GM19099 (cell line): Measurements from ENCODE around the gene ABCF2.

Experiments
- POLR2A ChIP-seq: IDR thresholded peaks from 3 replicates; pipeline ENCODE4 v1.6.1; 2011; ENCODE audit warnings: low read depth; ENCODE audit not compliant: insufficient read length; ENCODE audit errors: extremely low read depth

Gene ABCF2

GRCh38 chr7:151228024-151228866 is 1.2 kb upstream of the ABCF2 start:
- TF ChIP-seq POLR2A = no peak

- TF ChIP-seq POLR2A = no peak
Observed at GRCh38 chr7:151226560-151226874, 488 bp downstream of the ABCF2 start.

- no peak for TF ChIP-seq POLR2A
Observed at GRCh38 chr7:151225948-151226510, 976 bp downstream of the ABCF2 start.

- TF ChIP-seq POLR2A = no peak
Observed at GRCh38 chr7:151223728-151224127, 3.3 kb downstream of the ABCF2 start.

GRCh38 chr7:151218170-151218569 is 8.8 kb downstream of the ABCF2 start:
- TF ChIP-seq POLR2A = no peak

- TF ChIP-seq POLR2A = no peak
Observed at GRCh38 chr7:151215396-151215795, 11.6 kb downstream of the ABCF2 start.

- TF ChIP-seq POLR2A = no peak
Observed at GRCh38 chr7:151213826-151214225, 13.2 kb downstream of the ABCF2 start.

GRCh38 chr7:151212626-151213025 is 14.4 kb downstream of the ABCF2 start:
- TF ChIP-seq POLR2A = no peak

GRCh38 chr7:151211155-151211772 is 15.7 kb downstream of the ABCF2 start:
- TF ChIP-seq POLR2A = no peak

- no peak for TF ChIP-seq POLR2A
Observed at GRCh38 chr7:151210087-151210854, 16.7 kb downstream of the ABCF2 start, which contains the start of gene H2BK1. H2BK1 (minus strand) TSS chr7:151210488; CDS start chr7:151210318, 170 bp downstream.

GRCh38 chr7:151209588-151209987 is 17.4 kb downstream of the ABCF2 start:
- no peak for TF ChIP-seq POLR2A

- TF ChIP-seq POLR2A = no peak
Observed at GRCh38 chr7:151208253-151208862, 18.6 kb downstream of the ABCF2 start.

GRCh38 chr7:151207804-151208203 is 19.2 kb downstream of the ABCF2 start:
- no peak for TF ChIP-seq POLR2A

GRCh38 chr7:151207315-151207714 is 19.7 kb downstream of the ABCF2 start:
- no peak for TF ChIP-seq POLR2A

- TF ChIP-seq POLR2A = no peak
Observed at GRCh38 chr7:151206914-151207313, 20.1 kb downstream of the ABCF2 start.
